Measurements from ENCODE around the gene PCSK1N.

The PCSK1N gene

DNA sequence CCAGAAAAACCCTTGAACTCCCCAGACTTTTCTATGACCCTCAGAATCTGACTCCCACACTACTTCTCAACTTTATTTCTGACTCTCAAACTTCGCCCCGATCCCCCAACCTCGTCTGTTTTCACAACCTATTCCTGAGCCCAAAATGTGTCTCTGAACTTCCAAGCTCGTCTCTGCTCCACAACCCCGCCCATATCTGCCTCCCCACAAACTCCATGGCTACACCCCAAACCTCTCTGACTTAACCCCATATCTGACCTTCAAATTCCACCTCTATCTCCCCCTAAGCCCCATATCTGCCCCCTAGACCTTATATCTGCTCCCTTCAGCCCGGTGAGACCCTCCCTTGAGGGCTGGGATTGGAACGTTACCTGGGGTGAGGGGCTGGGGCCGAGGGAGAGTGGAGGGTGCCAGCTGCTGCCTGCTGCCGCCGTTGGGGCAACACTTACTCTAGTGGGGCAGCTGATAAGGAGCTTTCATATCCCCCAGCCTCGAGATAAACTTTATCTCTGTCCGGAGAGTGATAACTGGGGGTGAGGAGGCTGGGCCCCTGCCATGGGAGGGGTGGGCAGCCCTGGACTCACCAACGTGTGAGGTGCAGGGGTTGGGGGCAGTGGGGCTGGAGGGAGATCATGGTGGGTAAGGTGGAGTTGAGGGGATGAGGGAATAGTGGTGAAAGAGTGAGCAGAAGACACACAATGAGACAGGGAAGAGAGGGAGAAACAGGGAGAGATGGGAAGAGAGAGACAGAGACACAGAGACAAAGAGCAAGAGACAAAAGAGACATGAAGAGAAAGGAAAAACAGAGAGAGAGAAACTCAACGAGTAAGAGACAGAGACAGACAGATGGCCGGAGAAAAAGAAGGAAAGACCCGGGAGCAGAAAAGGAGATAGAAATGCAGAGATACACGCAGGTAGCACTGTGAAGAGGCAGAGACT is 47.6 kb downstream of the PCSK1N start:
- DNase-seq, result no peak

- DNase-seq, result no peak
Measured at GRCh38 chrX:48786825-48787504, 48.4 kb downstream of the PCSK1N start.

GRCh38 chrX:48786341-48786800 is 49.0 kb downstream of the PCSK1N start, which contains the start of gene GATA1:
Gene GATA1, plus strand, starts transcription at chrX:48786590. Its CDS starts 4,520 bp downstream, at chrX:48791110.
- DNase-seq, result no peak

- no peak for DNase-seq
Measured at GRCh38 chrX:48785540-48786214, 49.7 kb downstream of the PCSK1N start.

DNA sequence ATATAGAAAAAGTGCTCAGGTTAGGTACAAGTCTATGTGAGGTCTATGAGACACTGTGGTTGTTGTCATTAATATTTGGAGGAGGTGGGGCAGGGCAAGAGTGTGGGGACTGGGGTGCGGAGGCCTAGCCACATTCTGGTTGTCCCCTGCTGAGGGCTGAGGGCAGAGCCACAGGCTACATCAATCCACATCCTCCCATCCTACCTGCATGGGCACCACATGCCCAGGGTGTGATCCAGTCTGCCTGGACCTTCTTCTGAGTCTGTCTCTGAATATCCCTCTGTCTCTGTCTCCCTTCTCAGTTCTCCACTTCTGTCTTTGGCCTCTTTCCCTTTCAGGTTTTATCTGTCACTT is 50.2 kb downstream of the PCSK1N start:
- no peak for DNase-seq

DNA sequence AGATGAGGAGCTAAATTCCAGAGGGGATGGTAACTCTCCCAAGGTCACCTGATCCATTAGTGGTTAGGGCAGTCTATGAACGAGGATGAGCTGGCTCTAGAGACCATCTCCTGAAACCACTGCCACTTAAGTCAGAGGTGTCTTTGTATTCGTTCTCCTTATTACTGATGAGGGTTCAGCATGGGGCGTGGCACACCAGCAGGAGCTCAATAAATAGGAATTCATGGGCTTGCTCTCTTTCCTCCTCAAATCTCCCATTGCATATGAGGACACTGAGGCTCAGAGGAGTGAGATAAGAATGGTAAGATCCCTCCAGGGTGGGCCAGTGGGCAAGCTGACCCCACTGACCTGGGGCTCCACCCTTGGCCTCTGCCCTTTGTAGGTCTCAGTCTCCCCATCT is 50.7 kb downstream of the PCSK1N start:
- DNase-seq, result no peak

- DNase-seq, result no peak
Measured at GRCh38 chrX:48782795-48783194, 52.6 kb downstream of the PCSK1N start.

- DNase-seq, result no peak
Measured at GRCh38 chrX:48782216-48782615, 53.2 kb downstream of the PCSK1N start.

GRCh38 chrX:48781705-48782104 is 53.7 kb downstream of the PCSK1N start:
- DNase-seq, result no peak
